ENCODE results near the gene PLIN4. TPM values are rescaled to one million over a fixed set of nuclear protein-coding genes. Genes with fewer than 3 reads are reported as not detected.

Gene PLIN4
- polyA plus RNA-seq, 1 experiment = 0.07 TPM

DNA sequence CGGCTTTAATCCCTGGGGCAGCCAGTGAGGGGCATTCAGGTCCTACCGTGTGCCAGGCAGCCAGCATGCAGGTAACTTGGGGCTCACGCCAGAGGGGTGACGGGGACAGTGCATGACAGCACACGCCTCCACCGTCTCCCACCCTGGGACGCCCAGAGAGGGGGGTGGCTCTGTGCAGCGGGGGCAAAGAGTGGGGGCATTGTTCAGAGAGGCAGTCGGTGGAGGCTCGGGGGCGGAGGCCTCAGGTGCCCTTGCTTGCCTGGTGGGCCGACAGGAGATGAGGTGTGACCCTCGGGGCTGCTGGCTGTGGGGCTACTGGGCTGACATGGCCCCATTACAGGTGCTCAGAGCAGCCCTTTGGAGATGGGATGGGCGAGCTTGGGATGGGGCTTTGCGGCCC is 18.4 kb downstream of the PLIN4 start:
- Histone ChIP-seq H3K9me3 (ENCODE audit: control insufficient read depth, insufficient read depth, low read length) (no peaks in the 10 kb centered on the region; the same call in 1 of the 2 replicates), H3K27ac (ENCODE audit: low read depth, low read length) (no peak overlapping the region), H3K27me3 (ENCODE audit: control insufficient read depth, insufficient read depth, low read length) (no peaks in the 10 kb centered on the region), H3K4me3 (ENCODE audit: low read depth, low read length) (no peak overlapping the region)
- POLR2A ChIA-PET = no interaction called here
- DNase-seq (ENCODE audit: low read depth, low spot score) = no peak
- CTCF ChIA-PET = no interaction called here
- TF ChIP-seq, protein P1, sequence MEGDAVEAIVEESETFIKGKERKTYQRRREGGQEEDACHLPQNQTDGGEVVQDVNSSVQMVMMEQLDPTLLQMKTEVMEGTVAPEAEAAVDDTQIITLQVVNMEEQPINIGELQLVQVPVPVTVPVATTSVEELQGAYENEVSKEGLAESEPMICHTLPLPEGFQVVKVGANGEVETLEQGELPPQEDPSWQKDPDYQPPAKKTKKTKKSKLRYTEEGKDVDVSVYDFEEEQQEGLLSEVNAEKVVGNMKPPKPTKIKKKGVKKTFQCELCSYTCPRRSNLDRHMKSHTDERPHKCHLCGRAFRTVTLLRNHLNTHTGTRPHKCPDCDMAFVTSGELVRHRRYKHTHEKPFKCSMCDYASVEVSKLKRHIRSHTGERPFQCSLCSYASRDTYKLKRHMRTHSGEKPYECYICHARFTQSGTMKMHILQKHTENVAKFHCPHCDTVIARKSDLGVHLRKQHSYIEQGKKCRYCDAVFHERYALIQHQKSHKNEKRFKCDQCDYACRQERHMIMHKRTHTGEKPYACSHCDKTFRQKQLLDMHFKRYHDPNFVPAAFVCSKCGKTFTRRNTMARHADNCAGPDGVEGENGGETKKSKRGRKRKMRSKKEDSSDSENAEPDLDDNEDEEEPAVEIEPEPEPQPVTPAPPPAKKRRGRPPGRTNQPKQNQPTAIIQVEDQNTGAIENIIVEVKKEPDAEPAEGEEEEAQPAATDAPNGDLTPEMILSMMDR (IDR thresholded peaks at IDR 0.05; ENCODE audit: low read depth, low read length) = no peak

GRCh38 chr19:4499318-4499717 is 19.0 kb downstream of the PLIN4 start:
- CTCF ChIA-PET = no interaction called here
- TF ChIP-seq, protein P1 (IDR thresholded peaks at IDR 0.05; ENCODE audit: low read depth, low read length) = no peak
- no peak overlapping the region for H3K27ac ChIP-seq (ENCODE audit: low read depth, low read length)
- H3K9me3 ChIP-seq (ENCODE audit: control insufficient read depth, insufficient read depth, low read length) = no peaks in the 10 kb centered on the region; the same call in 1 of the 2 replicates
- no peak overlapping the region for H3K4me3 ChIP-seq (ENCODE audit: low read depth, low read length)
- H3K27me3 ChIP-seq (ENCODE audit: control insufficient read depth, insufficient read depth, low read length) = no peaks in the 10 kb centered on the region
- POLR2A ChIA-PET = interaction anchor here (0.7 kb wide), 1 partner anchor 57 kb away, joined by 3 read pairs; no protein-coding TSS in a partner anchor
- no peak for DNase-seq (ENCODE audit: low read depth, low spot score)

DNA sequence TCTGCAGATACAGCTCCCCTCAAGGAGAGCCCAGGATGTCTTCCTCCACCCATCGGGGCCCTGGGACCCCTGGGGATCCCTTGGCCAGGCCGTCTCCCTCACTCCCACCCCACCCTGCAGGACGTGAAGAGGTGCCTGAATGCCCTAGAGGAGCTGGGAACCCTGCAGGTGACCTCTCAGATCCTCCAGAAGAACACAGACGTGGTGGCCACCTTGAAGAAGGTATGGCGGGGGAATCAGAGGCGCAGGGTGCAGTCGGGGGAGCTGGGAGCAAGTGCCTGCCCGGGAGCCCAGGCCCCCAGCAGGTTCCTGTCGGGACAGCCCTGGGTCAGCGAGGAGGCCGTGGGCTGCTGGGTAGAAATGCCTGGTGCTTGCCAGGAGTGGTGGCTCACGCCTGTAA is 19.6 kb downstream of the PLIN4 start:
- CTCF ChIA-PET = no interaction called here
- H3K9me3 ChIP-seq (ENCODE audit: control insufficient read depth, insufficient read depth, low read length) = no peaks in the 10 kb centered on the region; the same call in 1 of the 2 replicates
- TF ChIP-seq, protein P1 (IDR thresholded peaks at IDR 0.05; ENCODE audit: low read depth, low read length) = no peak
- no peak overlapping the region for H3K27ac ChIP-seq (ENCODE audit: low read depth, low read length)
- POLR2A ChIA-PET = interaction anchor here (0.7 kb wide), 1 partner anchor 57 kb away, joined by 3 read pairs; no protein-coding TSS in a partner anchor
- H3K27me3 ChIP-seq (ENCODE audit: control insufficient read depth, insufficient read depth, low read length) = no peaks in the 10 kb centered on the region
- H3K4me3 ChIP-seq (ENCODE audit: low read depth, low read length) = no peak overlapping the region
- DNase-seq (ENCODE audit: low read depth, low spot score) = no peak

DNA sequence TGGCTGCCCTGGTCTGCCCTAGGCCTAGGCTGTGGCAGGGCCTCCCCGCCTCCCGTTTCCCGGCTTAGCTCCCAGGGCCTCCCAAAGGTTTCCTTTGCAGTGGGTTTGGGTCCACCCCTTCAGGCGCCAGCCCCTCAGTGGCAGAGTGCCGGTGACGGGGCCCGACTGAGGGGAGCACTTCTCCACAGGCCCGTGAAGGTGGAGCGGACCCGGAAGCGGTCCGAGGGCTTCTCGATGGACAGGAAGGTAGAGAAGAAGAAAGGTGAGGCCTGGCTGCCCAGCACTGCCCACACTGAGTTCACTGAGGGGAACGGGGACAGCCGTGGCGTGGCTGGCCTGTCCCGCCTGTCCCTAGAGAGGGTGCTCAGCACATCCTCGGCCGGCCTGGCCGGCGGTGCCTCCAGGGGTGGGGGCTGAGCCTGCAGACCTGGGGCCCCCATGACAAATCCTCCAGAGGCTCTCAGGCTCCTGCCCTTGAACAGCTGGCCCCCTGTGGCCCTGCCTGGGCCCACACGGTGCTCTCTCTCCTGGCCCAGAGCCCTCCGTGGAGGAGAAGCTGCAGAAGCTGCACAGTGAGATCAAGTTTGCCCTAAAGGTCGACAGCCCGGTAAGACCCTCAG is 20.4 kb downstream of the PLIN4 start:
- Histone ChIP-seq H3K27ac (ENCODE audit: low read depth, low read length) (no peak overlapping the region), H3K4me3 (ENCODE audit: low read depth, low read length) (no peak overlapping the region), H3K27me3 (ENCODE audit: control insufficient read depth, insufficient read depth, low read length) (no peaks in the 10 kb centered on the region), H3K9me3 (ENCODE audit: control insufficient read depth, insufficient read depth, low read length) (no peaks in the 10 kb centered on the region; the same call in 1 of the 2 replicates)
- TF ChIP-seq, protein P1 (IDR thresholded peaks at IDR 0.05; ENCODE audit: low read depth, low read length) = no peak
- DNase-seq (ENCODE audit: low read depth, low spot score) = no peak
- ChIA-PET POLR2A (no interaction called here), CTCF (interaction anchor here (0.5 kb wide), 1 partner anchor 294 kb away, joined by 3 read pairs; the partner anchor contains the start of gene FEM1A)

DNA sequence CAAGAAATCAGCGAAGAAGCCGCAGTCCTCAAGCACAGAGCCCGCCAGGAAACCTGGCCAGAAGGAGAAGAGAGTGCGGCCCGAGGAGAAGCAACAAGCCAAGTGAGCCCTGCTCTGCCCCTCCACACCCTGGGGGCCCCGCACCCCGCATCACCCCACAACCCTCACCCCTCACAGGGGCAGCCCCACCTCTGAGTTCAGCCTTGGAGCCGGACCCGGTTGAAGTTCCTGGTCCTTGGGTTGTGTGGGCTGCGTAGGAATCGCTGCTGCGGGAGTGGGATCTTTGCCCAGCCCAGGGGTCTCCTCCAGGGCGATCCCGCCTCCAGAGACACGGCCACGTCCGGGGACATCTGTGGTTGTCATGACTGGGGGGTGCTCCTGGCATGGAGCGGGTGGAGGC is 22.0 kb downstream of the PLIN4 start:
- Histone ChIP-seq H3K9me3 (ENCODE audit: control insufficient read depth, insufficient read depth, low read length) (no peaks in the 10 kb centered on the region; the same call in 1 of the 2 replicates), H3K27me3 (ENCODE audit: control insufficient read depth, insufficient read depth, low read length) (no peaks in the 10 kb centered on the region), H3K27ac (ENCODE audit: low read depth, low read length) (no peak overlapping the region), H3K4me3 (ENCODE audit: low read depth, low read length) (no peak overlapping the region)
- CTCF ChIA-PET = no interaction called here
- no peak for DNase-seq (ENCODE audit: low read depth, low spot score)
- TF ChIP-seq, protein P1 (IDR thresholded peaks at IDR 0.05; ENCODE audit: low read depth, low read length) = no peak
- POLR2A ChIA-PET = no interaction called here
